GM18505 (cell line): Measurements from ENCODE around the gene SH3D21.

Experiments
- ATAC-seq: cut with Tn5 transposase; IDR thresholded peaks from one replicate; pipeline ENCODE4 v1.9.1; 2021; ENCODE audit not compliant: unreplicated experiment
- POLR2A ChIP-seq: IDR thresholded peaks from 4 replicates; pipeline ENCODE4 v1.6.1; 2011; ENCODE audit warnings: borderline replicate concordance; ENCODE audit not compliant: insufficient read depth, insufficient read length; ENCODE audit errors: extremely low read depth

SH3D21 gene

DNA sequence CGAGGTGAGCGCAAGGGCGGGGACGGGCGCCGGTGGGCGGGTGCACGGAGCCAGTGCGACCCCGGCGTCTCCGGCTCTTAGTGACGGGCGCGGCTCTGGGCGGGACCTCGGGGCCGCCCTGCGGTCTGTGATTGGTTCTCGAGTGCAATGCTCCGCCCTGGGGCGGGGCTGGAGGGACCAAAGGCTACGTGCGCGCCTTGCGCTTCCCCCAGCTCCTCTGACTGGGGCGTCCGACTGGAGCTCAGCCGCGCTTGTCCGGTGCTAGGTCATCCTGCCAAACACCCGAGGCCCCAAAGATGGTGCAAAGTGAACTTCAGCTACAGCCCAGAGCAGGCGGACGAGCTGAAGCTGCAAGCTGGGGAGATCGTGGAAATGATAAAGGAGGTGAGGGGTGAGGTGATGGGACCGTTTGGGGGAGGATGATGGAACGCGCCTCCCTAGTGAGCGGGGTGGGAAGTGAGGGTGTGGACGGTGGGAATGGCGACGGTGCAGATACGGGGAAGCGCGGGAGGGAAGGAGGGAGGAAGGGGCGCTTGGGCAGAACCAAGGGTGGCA, 811 bp downstream of the SH3D21 start:
- TF ChIP-seq POLR2A, result peak; percentile 93

DNA sequence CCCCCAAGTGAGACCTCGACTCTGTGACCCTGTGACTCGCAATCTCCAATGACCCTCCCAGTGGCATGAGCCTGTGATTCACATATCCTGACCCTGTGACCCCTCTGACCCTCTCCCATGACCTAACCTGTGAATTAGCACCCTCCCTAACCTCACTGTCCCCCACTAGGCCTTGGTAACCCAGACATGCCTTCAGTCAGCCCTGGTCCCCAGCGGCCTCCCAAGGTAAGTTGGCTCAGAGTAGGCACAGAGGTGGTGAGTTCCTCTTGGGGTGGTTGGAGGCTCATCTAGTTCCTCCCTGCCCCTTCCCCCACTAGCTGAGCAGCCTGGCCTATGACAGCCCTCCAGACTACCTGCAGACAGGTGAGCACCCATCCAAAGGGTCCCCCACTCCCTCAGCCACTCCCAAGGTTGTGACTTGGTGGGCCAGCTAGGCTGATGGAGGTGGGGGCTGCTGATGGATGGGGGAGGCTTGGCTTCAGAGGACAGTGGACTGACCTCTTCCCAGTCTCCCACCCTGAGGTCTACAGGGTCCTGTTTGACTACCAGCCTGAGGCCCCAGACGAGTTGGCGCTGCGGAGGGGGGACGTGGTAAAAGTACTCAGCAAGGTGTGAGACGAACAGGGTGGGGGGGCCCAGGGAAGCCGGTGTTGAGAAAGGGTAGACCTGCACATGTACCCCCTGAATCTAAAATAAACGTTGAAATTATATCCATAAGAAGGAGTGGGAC, 1.6 kb downstream of the SH3D21 start:
- no peak for ATAC-seq
- no peak for TF ChIP-seq POLR2A

More for the DNA sequence above, 811 bp downstream of the SH3D21 start:
- ATAC-seq, result peak; percentile 94

DNA sequence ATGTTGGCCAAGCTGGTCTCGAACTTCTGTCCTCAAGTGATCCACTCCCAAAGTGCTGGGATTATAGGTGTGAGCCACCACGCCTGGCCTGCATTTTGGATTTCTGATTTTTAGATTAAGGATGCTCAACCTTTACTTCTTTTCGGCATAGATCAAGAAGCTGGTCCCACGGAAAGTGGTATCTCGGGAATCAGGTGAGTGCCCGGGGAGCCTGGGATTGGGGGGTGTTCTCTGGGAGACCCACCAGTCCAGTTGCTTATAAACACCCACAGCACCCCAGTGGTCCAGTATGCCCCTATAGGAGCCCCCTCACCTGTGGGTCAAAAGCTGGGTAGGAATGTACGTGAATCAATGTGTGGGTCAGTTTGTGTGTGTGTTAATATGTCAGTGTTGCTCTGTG, 3.2 kb downstream of the SH3D21 start:
- TF ChIP-seq POLR2A, result no peak
- no peak for ATAC-seq

DNA sequence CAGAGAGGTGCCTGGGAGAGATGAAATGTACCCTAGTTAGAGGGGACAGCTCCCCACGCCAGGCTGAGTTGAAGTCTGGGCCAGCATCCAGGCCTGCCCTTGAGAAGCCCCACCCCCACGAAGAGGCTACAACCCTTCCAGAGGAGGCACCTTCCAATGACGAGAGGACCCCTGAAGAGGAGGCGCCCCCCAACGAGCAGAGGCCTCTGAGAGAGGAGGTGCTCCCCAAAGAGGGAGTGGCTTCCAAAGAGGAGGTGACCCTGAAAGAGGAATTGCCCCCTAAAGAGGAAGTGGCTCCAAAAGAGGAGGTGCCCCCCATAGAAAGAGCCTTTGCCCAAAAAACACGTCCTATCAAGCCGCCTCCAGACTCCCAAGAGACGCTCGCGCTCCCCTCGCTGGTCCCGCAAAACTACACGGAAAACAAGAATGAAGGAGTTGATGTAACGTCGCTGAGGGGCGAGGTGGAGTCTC, 14.2 kb downstream of the SH3D21 start:
- ATAC-seq, result no peak

DNA sequence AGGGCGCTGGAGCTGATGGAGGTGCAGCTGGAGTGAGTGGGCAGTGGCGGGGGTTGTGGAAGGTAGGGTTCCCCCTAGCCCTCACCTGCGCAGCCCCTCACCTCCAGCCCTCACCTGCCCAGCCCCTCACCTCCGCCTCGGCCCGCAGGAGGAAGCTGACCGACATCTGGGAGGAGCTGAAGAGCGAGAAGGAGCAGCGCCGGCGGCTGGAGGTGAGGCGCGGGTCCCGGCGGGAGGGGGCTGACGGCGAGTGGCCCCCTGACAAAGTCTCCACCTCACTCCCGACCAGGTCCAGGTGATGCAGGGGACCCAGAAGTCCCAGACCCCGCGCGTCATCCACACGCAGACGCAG, 14.6 kb downstream of the SH3D21 start:
- no peak for TF ChIP-seq POLR2A
- ATAC-seq, result no peak

More for the DNA sequence above, 14.2 kb downstream of the SH3D21 start:
- TF ChIP-seq POLR2A, result no peak

DNA sequence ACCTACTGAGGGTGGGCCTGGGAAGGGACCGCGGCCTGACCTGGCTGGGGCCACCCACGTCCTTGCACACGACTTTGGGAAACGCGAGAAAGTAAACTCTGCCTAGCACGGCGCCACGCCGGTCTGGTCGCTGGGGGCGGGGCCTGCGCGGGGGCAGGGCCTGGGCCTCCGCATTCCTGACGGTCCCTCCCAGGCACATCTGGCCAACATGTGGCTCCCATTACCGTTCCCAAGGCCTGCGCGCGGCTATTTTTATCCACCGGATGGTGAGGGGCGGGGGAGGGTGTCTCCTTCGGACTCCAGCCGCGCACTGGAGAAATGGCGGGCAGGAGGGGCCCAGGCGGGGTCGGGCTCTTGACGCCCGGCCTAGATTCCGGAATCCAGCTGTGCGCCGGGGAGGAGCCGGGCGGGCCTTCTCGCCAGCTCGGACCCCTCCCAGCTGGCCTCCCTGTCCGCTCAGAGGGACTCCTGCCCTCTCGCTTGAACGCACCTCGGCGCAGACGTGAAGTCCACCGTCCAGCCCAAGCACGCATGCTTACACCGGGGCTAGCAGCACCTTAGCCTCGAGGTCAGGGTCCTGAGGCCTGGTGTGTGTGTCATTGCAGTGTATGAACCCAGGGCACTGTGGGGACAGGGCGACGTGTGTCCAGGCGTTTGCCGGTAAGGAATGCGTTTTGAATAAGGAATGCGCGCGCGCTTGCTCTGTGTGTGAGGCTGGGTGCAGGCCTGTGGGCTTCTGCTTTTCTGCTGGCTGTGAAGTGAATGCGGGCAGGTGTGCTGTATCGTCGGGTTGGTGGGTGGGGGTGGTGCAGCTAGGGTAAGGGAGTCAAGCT, 15.2 kb downstream of the SH3D21 start:
- TF ChIP-seq POLR2A, result no peak
- no peak for ATAC-seq

DNA sequence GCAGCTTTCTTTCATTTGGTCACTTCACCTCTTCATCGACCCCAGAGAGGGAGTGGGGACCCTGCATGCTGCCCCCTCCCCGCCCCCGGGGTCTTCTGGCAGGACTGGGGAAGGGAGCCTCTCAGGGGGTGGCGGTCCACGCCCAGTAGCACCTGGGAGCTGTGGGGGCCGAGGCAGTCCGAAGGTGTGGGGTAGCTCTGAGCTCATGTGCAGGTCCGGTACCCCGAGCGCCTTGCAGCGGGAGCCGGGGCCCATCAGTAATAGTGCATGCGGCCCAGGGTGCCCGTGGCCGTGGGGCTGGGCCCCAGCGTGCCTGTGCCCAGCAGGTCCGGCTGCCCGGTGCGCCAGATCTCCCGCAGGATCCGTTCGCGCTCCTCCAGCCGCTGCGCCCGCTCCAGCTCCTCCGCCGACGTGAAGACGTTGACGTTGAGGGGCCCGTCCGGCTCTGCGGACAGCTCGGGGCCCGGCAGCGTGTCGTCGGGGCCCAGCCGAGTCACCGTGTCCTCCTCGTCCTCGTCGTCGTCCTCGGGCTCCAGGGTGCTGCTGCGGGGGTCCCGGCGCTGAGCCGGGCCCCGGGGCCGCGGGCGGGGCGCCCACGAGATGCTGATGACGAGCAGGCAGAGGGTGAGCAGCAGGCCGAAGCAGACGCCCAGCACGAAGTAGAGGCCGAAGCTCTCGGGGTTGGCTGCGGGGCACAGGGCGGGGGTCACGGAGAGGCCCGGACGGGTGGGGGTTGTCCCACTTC, 16.0 kb downstream of the SH3D21 start:
- no peak for ATAC-seq
- TF ChIP-seq POLR2A, result no peak

DNA sequence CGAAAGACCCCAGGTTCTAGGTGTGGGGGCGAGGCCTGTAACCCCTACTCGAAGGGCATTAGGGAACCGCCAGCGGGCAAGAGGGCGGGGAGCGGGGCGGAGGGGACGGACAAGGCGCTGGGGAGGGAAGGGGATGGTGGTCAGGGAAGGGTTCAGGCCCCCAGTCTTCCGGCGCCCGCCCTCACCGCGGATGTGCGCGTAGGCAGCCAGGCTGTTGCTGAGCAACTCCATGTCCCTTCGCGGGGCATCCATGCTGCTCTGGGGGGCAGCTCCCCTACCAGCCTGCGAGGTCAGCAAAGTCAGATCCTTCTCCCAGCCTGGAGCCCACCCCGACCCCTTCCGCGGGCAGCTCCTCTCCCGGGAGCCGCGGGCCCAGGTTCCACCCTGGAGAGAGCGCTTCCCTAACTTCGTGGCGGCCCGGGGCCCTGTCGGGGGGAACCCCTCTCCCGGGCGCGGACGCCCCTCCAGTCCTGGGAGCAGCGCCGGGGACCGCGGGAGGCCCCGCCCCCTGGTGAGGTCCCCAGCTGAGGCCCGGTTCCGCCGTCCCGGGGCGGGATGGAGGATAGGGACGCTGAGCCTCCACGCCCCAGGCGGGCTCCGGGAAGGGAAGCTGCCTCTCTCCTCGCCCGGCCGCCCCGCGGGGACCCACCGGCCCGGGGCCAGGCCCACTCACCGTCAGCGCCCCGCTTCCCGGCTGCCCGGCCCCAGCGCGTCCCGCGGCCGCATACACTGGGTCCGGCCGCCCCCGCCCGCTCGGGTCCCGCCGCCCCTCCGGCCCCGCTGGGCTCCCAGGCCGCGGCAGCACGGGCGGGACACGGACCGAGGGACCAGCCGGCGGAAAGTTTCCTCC, 16.8 kb downstream of the SH3D21 start:
- ATAC-seq, result no peak
- no peak for TF ChIP-seq POLR2A

DNA sequence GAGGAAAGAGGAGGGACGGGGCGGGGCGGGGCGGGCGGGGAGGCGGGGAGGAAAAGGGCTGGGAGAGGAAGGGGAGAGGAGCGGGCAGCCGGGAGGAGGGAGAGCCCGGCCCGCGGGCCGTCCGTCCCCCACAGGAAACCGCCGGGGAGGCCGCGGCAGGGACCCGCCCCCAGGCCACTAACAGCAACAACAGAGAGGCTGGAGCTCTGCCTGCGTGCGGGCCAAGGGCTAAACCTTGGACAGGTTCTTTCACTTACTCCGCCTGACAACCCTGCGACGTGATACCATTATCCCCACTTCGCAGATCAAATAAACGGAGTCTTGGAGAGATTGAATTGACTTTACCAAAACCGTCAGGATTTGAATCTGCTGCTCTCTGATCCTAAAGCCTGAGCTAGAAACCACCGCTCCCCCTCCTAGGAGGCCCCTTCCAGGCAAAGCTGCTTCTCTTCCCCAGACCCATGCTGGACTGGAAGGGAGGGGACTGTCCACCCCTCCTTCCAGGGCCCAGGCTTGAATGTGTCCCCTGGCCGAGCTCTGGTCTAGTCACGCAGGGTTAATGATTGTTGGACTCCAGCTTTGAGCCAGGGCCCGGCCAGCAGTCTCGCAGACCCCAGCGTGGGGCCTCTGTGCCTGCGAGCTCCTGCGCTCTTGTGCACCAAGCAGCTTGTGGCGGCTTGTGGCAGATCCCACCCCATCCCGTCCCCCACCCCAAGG, 17.6 kb downstream of the SH3D21 start, which contains the start of gene EVA1B:
EVA1B (minus strand) TSS at position 10 of the 717 bp plus-strand sequence. CDS start 608 bp downstream, outside the sequence.
- TF ChIP-seq POLR2A, result peak; percentile 9
- ATAC-seq, result no peak

DNA sequence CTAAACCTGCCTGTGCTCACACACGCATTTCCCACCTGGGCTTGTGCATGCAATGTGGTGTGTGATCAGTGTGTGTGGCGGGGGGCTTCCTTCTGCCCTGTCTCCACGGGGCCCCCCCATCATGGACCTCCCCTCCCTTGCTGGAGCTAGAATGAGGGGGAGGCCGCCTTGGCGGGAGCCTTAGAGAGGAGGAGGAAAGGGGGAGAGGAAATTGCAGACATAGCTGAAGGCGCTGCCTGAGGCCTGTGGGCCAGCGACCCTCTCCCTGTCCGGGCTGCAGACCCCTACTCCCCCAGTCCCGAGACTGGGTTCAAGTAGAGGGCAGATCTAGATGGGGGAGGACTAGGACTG, 18.2 kb downstream of the SH3D21 start:
- no peak for ATAC-seq
- no peak for TF ChIP-seq POLR2A

DNA sequence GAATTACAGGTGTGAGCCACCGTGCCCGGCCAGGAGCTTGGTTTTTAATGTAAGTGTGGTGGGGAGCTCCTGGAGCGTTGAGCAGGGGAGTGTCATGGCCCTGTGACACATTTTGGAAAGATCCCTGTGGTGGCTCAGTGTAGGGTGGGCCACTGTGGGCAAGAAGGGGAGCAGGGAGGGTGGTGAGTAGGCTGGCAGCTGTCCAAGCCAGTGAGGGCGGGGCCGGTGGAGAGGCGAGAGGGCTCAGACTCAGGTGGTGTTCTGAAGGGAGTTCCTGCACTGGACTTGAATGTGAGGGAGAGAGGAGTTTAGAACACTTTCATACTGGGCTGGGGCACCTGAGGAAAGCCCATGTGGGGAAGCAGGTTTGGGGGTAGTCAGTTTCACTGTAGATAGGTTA, 20.3 kb downstream of the SH3D21 start:
- ATAC-seq, result no peak
- no peak for TF ChIP-seq POLR2A
